ENCODE measurements around the gene CROCC2.

- TF ChIP-seq CTCF (IDR thresholded peaks at IDR 0.05), result no peak
- TF ChIP-seq POLR2A (IDR thresholded peaks at IDR 0.05), result no peak
These were observed 16.3 kb downstream of the CROCC2 start for GRCh38 chr2:240922245-240922981.
